HepG2 (cell line): ENCODE measurements around the gene PIM3. TPM values are rescaled to one million over a fixed set of nuclear protein-coding genes. Genes with fewer than 3 reads are reported as not detected.

Experiments
- AFF4 ChIP-seq: sonication (generic); formaldehyde crosslinking; IDR thresholded peaks from 2 replicates; pipeline ENCODE4 v1.4.0; 2020; ENCODE audit warnings: missing genetic modification reagents
- CENPBD1 ChIP-seq: sonication (generic); formaldehyde crosslinking; IDR thresholded peaks from 2 replicates; pipeline ENCODE4 v1.8.0; 2022; ENCODE audit warnings: missing genetic modification reagents, low read depth, mild to moderate bottlenecking, borderline replicate concordance
- CHCHD3 ChIP-seq: sonication (generic); formaldehyde crosslinking; IDR thresholded peaks from 2 replicates; pipeline ENCODE4 v1.8.0; 2022; ENCODE audit warnings: mild to moderate bottlenecking, missing genetic modification reagents, moderate library complexity
- DPF2 ChIP-seq: sonication (generic); formaldehyde crosslinking; IDR thresholded peaks from 2 replicates; pipeline ENCODE4 v1.4.0; 2020; ENCODE audit warnings: mild to moderate bottlenecking, low read depth, missing genetic modification reagents, borderline replicate concordance
- ELF4 ChIP-seq: sonication (generic); formaldehyde crosslinking; IDR thresholded peaks from 2 replicates; pipeline ENCODE4 v1.5.0; 2020; ENCODE audit warnings: missing genetic modification reagents, mild to moderate bottlenecking, moderate library complexity, borderline replicate concordance
- HOXD1 ChIP-seq: sonication (generic); formaldehyde crosslinking; IDR thresholded peaks from 2 replicates; pipeline ENCODE4 v1.5.0; 2020; ENCODE audit warnings: missing genetic modification reagents
- IKZF4 ChIP-seq: sonication (generic); formaldehyde crosslinking; IDR thresholded peaks from 2 replicates; pipeline ENCODE4 v1.5.1; 2020; ENCODE audit warnings: borderline replicate concordance, mild to moderate bottlenecking, low read depth, missing genetic modification reagents; ENCODE audit errors: not compliant biosample characterization
- KLF9 ChIP-seq: IDR thresholded peaks from 2 replicates; pipeline ENCODE4 v1.6.1; 2016; ENCODE audit warnings: low read depth
- MAFK ChIP-seq, 2 experiments: IDR thresholded peaks in 1 of 2; conservative IDR thresholded peaks in 1 of 2; 2 replicates each; pipeline ENCODE4 v1.6.1; 2011; ENCODE audit warnings: improper control_type of control experiment in 2 of 2, low read length in 2 of 2
- NBN ChIP-seq: fragments of 450-650 bp; conservative IDR thresholded peaks from 2 replicates; pipeline ENCODE4 v1.6.1; 2017
- PLSCR1 ChIP-seq: sonication (generic); formaldehyde crosslinking; IDR thresholded peaks from 2 replicates; pipeline ENCODE4 v1.5.0; 2020; ENCODE audit warnings: missing genetic modification reagents, mild to moderate bottlenecking, borderline replicate concordance
- STAG1 ChIP-seq: sonication (generic); formaldehyde crosslinking; IDR thresholded peaks from 2 replicates; pipeline ENCODE4 v1.4.0; 2020; ENCODE audit warnings: missing genetic modification reagents
- TBP ChIP-seq: sonication (generic); formaldehyde crosslinking; IDR thresholded peaks from 2 replicates; pipeline ENCODE4 v1.5.0; 2020; ENCODE audit warnings: missing genetic modification reagents
- ZBTB21 ChIP-seq: sonication (generic); formaldehyde crosslinking; IDR thresholded peaks from 2 replicates; pipeline ENCODE4 v1.4.0; 2020; ENCODE audit warnings: missing genetic modification reagents
- ZC3H13 ChIP-seq: sonication (generic); formaldehyde crosslinking; IDR thresholded peaks from 2 replicates; pipeline ENCODE4 v1.8.1; 2023; ENCODE audit warnings: mild to moderate bottlenecking, missing genetic modification reagents, moderate library complexity
- ZNF138 ChIP-seq: sonication (generic); formaldehyde crosslinking; IDR thresholded peaks from 2 replicates; pipeline ENCODE4 v1.5.0; 2020; ENCODE audit warnings: mild to moderate bottlenecking, low read depth, missing genetic modification reagents
- ZNF292 ChIP-seq: sonication (generic); formaldehyde crosslinking; IDR thresholded peaks from 2 replicates; pipeline ENCODE4 v1.8.1; 2022; ENCODE audit warnings: mild to moderate bottlenecking, low read depth, missing genetic modification reagents, borderline replicate concordance
- ZNF550 ChIP-seq: sonication (generic); formaldehyde crosslinking; IDR thresholded peaks from 2 replicates; pipeline ENCODE4 v1.4.0; 2020; ENCODE audit warnings: mild to moderate bottlenecking, missing genetic modification reagents, borderline replicate concordance
- ZNF616 ChIP-seq: sonication (generic); formaldehyde crosslinking; IDR thresholded peaks from 2 replicates; pipeline ENCODE4 v1.5.0; 2020; ENCODE audit warnings: low read depth, mild to moderate bottlenecking, missing genetic modification reagents
- ZNF776 ChIP-seq: sonication (generic); formaldehyde crosslinking; IDR thresholded peaks from 2 replicates; pipeline ENCODE4 v1.4.0; 2020; ENCODE audit warnings: mild to moderate bottlenecking, missing genetic modification reagents
- ZNF788 ChIP-seq: sonication (generic); formaldehyde crosslinking; IDR thresholded peaks from 2 replicates; pipeline ENCODE4 v1.5.0; 2020; ENCODE audit warnings: mild to moderate bottlenecking, missing genetic modification reagents, borderline replicate concordance
- ZNF891 ChIP-seq: sonication (generic); formaldehyde crosslinking; IDR thresholded peaks from 2 replicates; pipeline ENCODE4 v1.5.0; 2020; ENCODE audit warnings: mild to moderate bottlenecking, missing genetic modification reagents
- polyA plus RNA-seq, 8 experiments: library from polyadenylated mRNA; depleted of rRNA in 3 of 8; stranded (reverse) in 7 of 8; unstranded in 1 of 8; fragments of >200 nt; fragmentation: Illumina TruSeq in 4 of 8; extraction: Trizol in 4 of 8; gene quantifications; 2 replicates each; pipeline versions ENCODE4 v1.2.1 to v1.2.3, GENCODE V29; 2011 to 2016; ENCODE audit warnings: low read depth in 4 of 8, missing spikeins in 1 of 8, mixed read lengths in 1 of 8; ENCODE audit not compliant: insufficient read depth in 1 of 8
- total RNA-seq, 5 experiments: library from RNA; depleted of rRNA; stranded (reverse); fragments of >200 nt; fragmentation: Illumina TruSeq; extraction: Trizol; gene quantifications; 2 replicates each; pipeline ENCODE4 v1.2.3, GENCODE V29; 2016; ENCODE audit warnings: low read depth in 1 of 5
- TF ChIP-seq, protein P1 (sequence below): sonication (generic); formaldehyde crosslinking; IDR thresholded peaks from 2 replicates; pipeline ENCODE4 v1.9.0; 2021; ENCODE audit warnings: missing genetic modification reagents, borderline replicate concordance

PIM3 gene
- total and polyA plus RNA-seq, 2 of the 13 experiments (the other 11 are each of a cell fraction or from before 2014, with no cell fraction given) = 21.6 to 31.2 TPM

GRCh38 chr22:49958931-49959781 lies 1.4 kb upstream of the PIM3 start (continued):
- no peak for TF ChIP-seq ZNF292
- TF ChIP-seq ZNF776 (CRISPR knock-in tag) = no peak; the same call in 1 of the 2 replicates
- TF ChIP-seq ZNF788 = peak; percentile 29; the same call in 1 of the 2 replicates
- 0 out of 2 replicates have a peak, but pooled peaks have one; percentile 16 for TF ChIP-seq STAG1 (CRISPR knock-in tag)
- no peak for TF ChIP-seq IKZF4
- no peak for TF ChIP-seq KLF9
- no peak; the same call in 1 of the 2 replicates for TF ChIP-seq ZNF891 (CRISPR knock-in tag)
- no peak for TF ChIP-seq ZNF550
- TF ChIP-seq PLSCR1 (CRISPR knock-in tag) = no peak
- TF ChIP-seq ZNF138 (CRISPR knock-in tag) = no peak
- no peak for TF ChIP-seq ZNF616 (CRISPR knock-in tag)
- TF ChIP-seq TBP (CRISPR knock-in tag) = 0 out of 2 replicates have a peak, but pooled peaks have one; percentile 36
- 0 out of 2 replicates have a peak, but pooled peaks have one; percentile 21 for TF ChIP-seq CHCHD3 (CRISPR knock-in tag)
- peak; percentile 70 for TF ChIP-seq ZC3H13 (CRISPR knock-in tag)
- no peak for TF ChIP-seq AFF4 (CRISPR knock-in tag)
- TF ChIP-seq, protein P1, sequence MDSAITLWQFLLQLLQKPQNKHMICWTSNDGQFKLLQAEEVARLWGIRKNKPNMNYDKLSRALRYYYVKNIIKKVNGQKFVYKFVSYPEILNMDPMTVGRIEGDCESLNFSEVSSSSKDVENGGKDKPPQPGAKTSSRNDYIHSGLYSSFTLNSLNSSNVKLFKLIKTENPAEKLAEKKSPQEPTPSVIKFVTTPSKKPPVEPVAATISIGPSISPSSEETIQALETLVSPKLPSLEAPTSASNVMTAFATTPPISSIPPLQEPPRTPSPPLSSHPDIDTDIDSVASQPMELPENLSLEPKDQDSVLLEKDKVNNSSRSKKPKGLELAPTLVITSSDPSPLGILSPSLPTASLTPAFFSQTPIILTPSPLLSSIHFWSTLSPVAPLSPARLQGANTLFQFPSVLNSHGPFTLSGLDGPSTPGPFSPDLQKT (CRISPR knock-in tag) = no peak
- TF ChIP-seq DPF2 = no peak
- TF ChIP-seq HOXD1 (CRISPR knock-in tag) = no peak
- TF ChIP-seq ELF4 (CRISPR knock-in tag) = 0 out of 2 replicates have a peak, but pooled peaks have one; percentile 5
- no peak for TF ChIP-seq MAFK (conservative IDR thresholded peaks at IDR 0.05 in 1 of 2, IDR thresholded peaks at IDR 0.05 in 1 of 2; ENCODE audit: low read length in 2 of 2)
- no peak for TF ChIP-seq NBN
- TF ChIP-seq ZBTB21 = no peak
- TF ChIP-seq CENPBD1 (CRISPR knock-in tag) = no peak
